CD4-positive, CD25-positive, alpha-beta regulatory T cell (primary cell): ENCODE data around the gene ACKR1. TPM values are rescaled to one million over a fixed set of nuclear protein-coding genes. Genes with fewer than 3 reads are reported as not detected.
A peak's percentile ranks its signal among the peaks of the same experiment; 100 is the strongest.

ENCODE experiments used
- ATAC-seq, 2 donors: fragments of 150-1000 bp; cut with Tn5 transposase; one replicate each; pipeline ENCODE4 v1.10.0; 2021; ENCODE audit warnings: low read depth in 2 of 2, moderate number of reproducible peaks in 2 of 2, moderate library complexity in 1 of 2
- DNase-seq, 3 donors: peaks; one replicate each; pipeline versions ENCODE4 v3.0.0 to v3.0.0-alpha.2; 2012 to 2022; ENCODE audit warnings: mixed read lengths in 1 of 3
- H3K27ac ChIP-seq: one replicate; pipeline ENCODE4 v1.7.0; 2013; ENCODE audit warnings: mild to moderate bottlenecking, low read length; ENCODE audit not compliant: insufficient read depth, poor library complexity, severe bottlenecking
- H3K27me3 ChIP-seq: one replicate; pipeline ENCODE4 v1.7.0; 2013; ENCODE audit warnings: low read length; ENCODE audit not compliant: control insufficient read depth, insufficient read depth
- H3K36me3 ChIP-seq: one replicate; pipeline ENCODE4 v1.7.0; 2013; ENCODE audit warnings: mild to moderate bottlenecking, low read length, moderate library complexity; ENCODE audit not compliant: control insufficient read depth, insufficient read depth
- H3K4me1 ChIP-seq: 2 replicates; pipeline ENCODE4 v1.7.0; 2013; ENCODE audit warnings: mild to moderate bottlenecking, low read length; ENCODE audit not compliant: insufficient read depth, control insufficient read depth, poor library complexity, severe bottlenecking
- H3K4me3 ChIP-seq: one replicate; pipeline ENCODE4 v1.7.0; 2013; ENCODE audit warnings: low read depth, mild to moderate bottlenecking, low read length, moderate library complexity
- H3K9me3 ChIP-seq, 2 experiments: 1 replicate in 1 of 2; 2 replicates in 1 of 2; pipeline ENCODE4 v1.7.0; 2013; ENCODE audit warnings: low read length in 2 of 2, mild to moderate bottlenecking in 1 of 2, moderate library complexity in 1 of 2; ENCODE audit not compliant: control insufficient read depth in 2 of 2
- H3K27ac Mint-ChIP-seq, 3 donors: one replicate each; pipeline ENCODE4 v1.8.0; 2020 to 2022; ENCODE audit warnings: mild to moderate bottlenecking in 3 of 3, mixed read lengths in 3 of 3, moderate library complexity in 2 of 3
- H3K27me3 Mint-ChIP-seq: one replicate; pipeline ENCODE4 v1.8.0; 2022; ENCODE audit warnings: mild to moderate bottlenecking, mixed read lengths
- H3K36me3 Mint-ChIP-seq: one replicate; pipeline ENCODE4 v1.8.0; 2020; ENCODE audit warnings: mixed read lengths
- H3K4me1 Mint-ChIP-seq, 4 donors: one replicate each; pipeline ENCODE4 v1.8.0; 2020 to 2022; ENCODE audit warnings: mixed read lengths in 4 of 4, mild to moderate bottlenecking in 1 of 4
- H3K4me3 Mint-ChIP-seq, 4 donors: one replicate each; pipeline ENCODE4 v1.8.0; 2020 to 2022; ENCODE audit warnings: mild to moderate bottlenecking in 4 of 4, mixed read lengths in 4 of 4, moderate library complexity in 3 of 4
- H3K9me3 Mint-ChIP-seq, 7 donors: one replicate each; pipeline ENCODE4 v1.8.0; 2020 to 2022; ENCODE audit warnings: mixed read lengths in 7 of 7, mild to moderate bottlenecking in 3 of 7, moderate library complexity in 2 of 7
- polyA plus RNA-seq, 4 donors: library from polyadenylated mRNA; unstranded; fragments of 300-500 nt; fragmentation: Illumina TruSeq; gene quantifications; one replicate each; pipeline ENCODE4 v1.2.3, GENCODE V29; 2021
- total RNA-seq: library from RNA; stranded (reverse); gene quantifications from one replicate; pipeline ENCODE4 v1.2.3, GENCODE V29; 2022

ACKR1 gene
- total and polyA plus RNA-seq, 5 donors from 2014 or later: not detected

DNA sequence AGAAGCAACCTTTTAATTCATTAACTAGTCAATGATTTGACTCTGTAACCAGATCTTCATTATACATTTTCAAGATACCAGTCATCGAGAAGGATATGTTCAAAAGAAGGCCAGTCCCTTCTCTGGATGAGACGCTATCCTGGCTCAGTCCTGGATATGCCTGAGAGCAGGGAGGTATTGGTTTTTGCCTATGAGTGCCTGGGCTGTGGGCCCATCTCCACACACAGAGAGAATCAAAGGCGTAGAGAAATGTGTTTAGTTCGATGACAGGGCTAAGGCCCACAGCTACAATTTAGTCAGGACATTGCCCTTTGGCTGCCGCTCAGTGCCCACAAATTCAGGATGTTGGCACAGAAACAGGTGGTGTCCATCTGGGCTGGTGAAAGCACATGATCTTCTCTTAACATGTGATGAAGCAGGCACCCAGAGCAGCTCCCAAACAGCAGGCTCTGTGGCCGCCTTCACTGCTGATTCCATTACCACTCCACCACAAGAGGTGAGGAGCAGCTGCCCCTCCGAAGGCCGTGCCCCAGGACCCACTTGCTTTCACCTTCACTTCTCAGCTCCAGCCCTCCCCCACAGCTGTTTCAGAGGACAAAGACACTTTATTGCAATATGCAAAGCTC lies 24.7 kb downstream of the ACKR1 start:
- no peaks in the 10 kb centered on the region for H3K36me3 Mint-ChIP-seq
- H3K4me1 Mint-ChIP-seq: no peaks in the 10 kb centered on the region
- DNase-seq: no peak
- Histone ChIP-seq H3K36me3 (no peaks in the 10 kb centered on the region), H3K4me3 (no peak overlapping the region), H3K27ac (no peak overlapping the region), H3K4me1 (no peaks in the 10 kb centered on the region), H3K27me3 (no peaks in the 10 kb centered on the region), H3K9me3 (no peaks in the 10 kb centered on the region)
- H3K27ac Mint-ChIP-seq: no peak overlapping the region
- no peak for ATAC-seq
- peaks cover 0 to 1% (median 0%) of the 10 kb centered on the region in 7 donors for H3K9me3 Mint-ChIP-seq
- H3K4me3 Mint-ChIP-seq: no peak overlapping the region
- H3K27me3 Mint-ChIP-seq: peaks cover 4% of the 10 kb centered on the region

- peaks cover 0 to 1% (median 0%) of the 10 kb centered on the region in 7 donors for H3K9me3 Mint-ChIP-seq
- Histone ChIP-seq H3K27me3 (no peaks in the 10 kb centered on the region), H3K9me3 (no peaks in the 10 kb centered on the region), H3K36me3 (no peaks in the 10 kb centered on the region), H3K4me3 (no peak overlapping the region), H3K4me1 (no peaks in the 10 kb centered on the region), H3K27ac (no peak overlapping the region)
- H3K4me1 Mint-ChIP-seq: no peaks in the 10 kb centered on the region
- H3K27me3 Mint-ChIP-seq: peaks cover 4% of the 10 kb centered on the region
- no peak overlapping the region for H3K4me3 Mint-ChIP-seq
- no peak for DNase-seq
- no peak overlapping the region for H3K27ac Mint-ChIP-seq
- no peak for ATAC-seq
- no peaks in the 10 kb centered on the region for H3K36me3 Mint-ChIP-seq
Measured at GRCh38 chr1:159229896-159230295, 25.2 kb downstream of the ACKR1 start.

- Mint-ChIP-seq H3K4me3 (no peak overlapping the region), H3K4me1 (no peaks in the 10 kb centered on the region), H3K27me3 (no peaks in the 10 kb centered on the region), H3K9me3 (peaks cover 0 to 7% (median 0%) of the 10 kb centered on the region in 7 donors), H3K27ac (no peak overlapping the region), H3K36me3 (no peaks in the 10 kb centered on the region)
- H3K4me3 ChIP-seq: no peak overlapping the region
- no peaks in the 10 kb centered on the region for H3K4me1 ChIP-seq
- H3K9me3 ChIP-seq: no peaks in the 10 kb centered on the region
- ATAC-seq (no peak), DNase-seq (peak in 1 of 3 donors; percentile 1)
- H3K27ac ChIP-seq: no peak overlapping the region
- H3K36me3 ChIP-seq: no peaks in the 10 kb centered on the region
- no peaks in the 10 kb centered on the region for H3K27me3 ChIP-seq
Measured at GRCh38 chr1:159239551-159240220, 35.0 kb downstream of the ACKR1 start.

- no peak overlapping the region for H3K4me3 Mint-ChIP-seq
- Histone ChIP-seq H3K27me3 (peaks cover 1% of the 10 kb centered on the region), H3K36me3 (no peaks in the 10 kb centered on the region), H3K4me1 (no peaks in the 10 kb centered on the region), H3K4me3 (no peak overlapping the region), H3K27ac (no peak overlapping the region), H3K9me3 (peaks cover 0 to 4% of the 10 kb centered on the region in 2 experiments)
- H3K36me3 Mint-ChIP-seq: no peaks in the 10 kb centered on the region
- H3K9me3 Mint-ChIP-seq: peaks cover 0 to 7% (median 3%) of the 10 kb centered on the region in 7 donors
- ATAC-seq: no peak
- no peaks in the 10 kb centered on the region for H3K27me3 Mint-ChIP-seq
- DNase-seq: no peak
- no peaks in the 10 kb centered on the region for H3K4me1 Mint-ChIP-seq
- H3K27ac Mint-ChIP-seq: no peak overlapping the region
Measured at GRCh38 chr1:159247266-159247665, 42.6 kb downstream of the ACKR1 start.

- H3K9me3 Mint-ChIP-seq: peaks cover 0 to 7% (median 3%) of the 10 kb centered on the region in 7 donors
- no peaks in the 10 kb centered on the region for H3K4me1 Mint-ChIP-seq
- H3K27me3 ChIP-seq: peaks cover 1% of the 10 kb centered on the region
- H3K27ac ChIP-seq: no peak overlapping the region
- H3K36me3 Mint-ChIP-seq: no peaks in the 10 kb centered on the region
- no peak overlapping the region for H3K4me3 Mint-ChIP-seq
- DNase-seq (no peak), ATAC-seq (no peak)
- H3K4me3 ChIP-seq: no peak overlapping the region
- H3K27ac Mint-ChIP-seq: peak overlapping the region in 1 of 3 donors; percentile 82
- no peaks in the 10 kb centered on the region for H3K36me3 ChIP-seq
- no peaks in the 10 kb centered on the region for H3K27me3 Mint-ChIP-seq
- H3K4me1 ChIP-seq: no peaks in the 10 kb centered on the region
- peaks cover 0 to 4% of the 10 kb centered on the region in 2 experiments for H3K9me3 ChIP-seq
Measured at GRCh38 chr1:159248311-159248710, 43.6 kb downstream of the ACKR1 start.

DNA sequence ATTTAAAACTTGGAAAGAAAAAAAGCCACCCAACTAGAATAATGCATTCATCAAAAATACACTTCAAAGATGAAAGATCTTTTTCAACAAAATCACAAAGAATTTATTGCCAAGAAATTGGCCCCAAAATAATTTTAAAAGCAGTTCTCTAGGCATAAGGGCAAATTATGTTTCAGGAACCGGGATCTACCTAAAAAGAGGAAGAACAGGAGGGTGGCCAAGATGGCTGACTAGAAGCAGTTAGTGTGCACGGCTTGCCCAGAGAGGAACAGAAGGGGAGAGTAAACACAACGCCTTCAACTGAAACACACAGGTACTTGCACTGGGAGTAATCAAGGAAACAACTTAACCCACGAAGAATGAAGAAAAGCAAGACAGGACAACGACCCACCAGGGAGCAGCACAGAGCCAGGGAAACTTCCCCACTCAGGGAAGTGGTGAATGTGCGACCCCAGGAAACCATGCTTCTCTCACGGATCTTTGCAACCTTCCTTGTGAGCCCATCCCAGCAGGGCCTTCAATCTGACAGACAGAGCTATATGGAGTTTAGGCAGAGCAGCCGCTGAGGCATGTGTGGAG lies 46.1 kb downstream of the ACKR1 start:
- Histone ChIP-seq H3K27me3 (peaks cover 1% of the 10 kb centered on the region), H3K36me3 (no peaks in the 10 kb centered on the region), H3K4me3 (no peak overlapping the region), H3K27ac (no peak overlapping the region), H3K9me3 (peaks cover 0 to 3% of the 10 kb centered on the region in 2 experiments), H3K4me1 (no peaks in the 10 kb centered on the region)
- no peaks in the 10 kb centered on the region for H3K36me3 Mint-ChIP-seq
- no peaks in the 10 kb centered on the region for H3K4me1 Mint-ChIP-seq
- H3K27ac Mint-ChIP-seq: no peak overlapping the region
- ATAC-seq (no peak), DNase-seq (no peak)
- no peak overlapping the region for H3K4me3 Mint-ChIP-seq
- peaks cover 0 to 3% (median under 1%) of the 10 kb centered on the region in 7 donors for H3K9me3 Mint-ChIP-seq
- H3K27me3 Mint-ChIP-seq: no peaks in the 10 kb centered on the region
